PC-3 (cell line): ENCODE data around the gene EXOSC5. TPM values are rescaled to one million over a fixed set of nuclear protein-coding genes. Genes with fewer than 3 reads are reported as not detected.

Experiments
- ATAC-seq: fragments of 200-7000 bp; cut with Tn5 transposase; 2 replicates; pipeline ENCODE4 v1.9.1; 2020; ENCODE audit warnings: mild to moderate bottlenecking, moderate library complexity
- BruUV-seq: library from RNA; stranded (reverse); fragments of 400-500 nt; replicated peaks from 2 replicates; lab custom pipeline; 2021; lab: Mats Ljungman, UMichigan
- CTCF ChIA-PET: fragments of 300-600 bp; sonication (Branson Sonifier 250); formaldehyde crosslinking; loops from one replicate; lab custom pipeline; 2022; ENCODE audit warnings: antibody characterized with exemption; lab: Charles Lee
- POLR2A ChIA-PET: fragments of 300-600 bp; sonication (Branson Sonifier 250); formaldehyde crosslinking; loops from one replicate; lab custom pipeline; 2022; ENCODE audit warnings: antibody characterized with exemption; ENCODE audit not compliant: unreplicated experiment; lab: Charles Lee
- DNase-seq: peaks from one replicate; pipeline ENCODE4 v3.0.0-alpha.2; 2015
- H2AFZ ChIP-seq: fragments of 300-600 bp; sonication (generic); 2 replicates; pipeline ENCODE4 v1.6.0; 2016; ENCODE audit warnings: antibody characterized with exemption, low read length
- H3F3A ChIP-seq: fragments of 300-600 bp; sonication (generic); one replicate; pipeline ENCODE4 v1.6.0; 2017; ENCODE audit warnings: antibody characterized with exemption, low read length, control low read depth, mild to moderate bottlenecking; ENCODE audit not compliant: unreplicated experiment
- H3K27ac ChIP-seq: fragments of 300-600 bp; sonication (generic); 2 replicates; pipeline ENCODE4 v1.5.1; 2016; ENCODE audit warnings: mild to moderate bottlenecking, low read length
- H3K27me3 ChIP-seq: fragments of 300-600 bp; sonication (generic); 2 replicates; pipeline ENCODE4 v1.6.1; 2016; ENCODE audit warnings: low read length, mixed read lengths
- H3K36me3 ChIP-seq: fragments of 300-600 bp; sonication (generic); 2 replicates; pipeline ENCODE4 v1.6.1; 2016; ENCODE audit warnings: low read depth, mixed run types, low read length, mixed read lengths
- H3K4me1 ChIP-seq: fragments of 300-600 bp; sonication (generic); 2 replicates; pipeline ENCODE4 v1.5.1; 2016; ENCODE audit warnings: low read length; ENCODE audit not compliant: insufficient read depth
- H3K4me2 ChIP-seq: fragments of 300-600 bp; sonication (generic); 2 replicates; pipeline ENCODE4 v1.6.0; 2016; ENCODE audit warnings: low read length
- H3K4me3 ChIP-seq: fragments of 300-600 bp; sonication (generic); 2 replicates; pipeline ENCODE4 v1.5.1; 2016; ENCODE audit warnings: mild to moderate bottlenecking, low read length, mixed read lengths
- H3K79me2 ChIP-seq: fragments of 300-600 bp; sonication (generic); 2 replicates; pipeline ENCODE4 v1.6.1; 2017; ENCODE audit warnings: low read length, mixed read lengths
- H3K9ac ChIP-seq: fragments of 300-600 bp; sonication (generic); 2 replicates; pipeline ENCODE4 v1.6.0; 2016; ENCODE audit warnings: mild to moderate bottlenecking, low read length
- H3K9me2 ChIP-seq: fragments of 300-600 bp; sonication (generic); replicated peaks from 2 replicates; pipeline ENCODE4 v1.6.1; 2016; ENCODE audit warnings: mixed run types, low read length, mixed read lengths
- H3K9me3 ChIP-seq: fragments of 300-600 bp; sonication (generic); 2 replicates; pipeline ENCODE4 v1.6.1; 2016; ENCODE audit warnings: low read length, mixed read lengths
- H4K20me1 ChIP-seq: fragments of 300-600 bp; sonication (generic); 2 replicates; pipeline ENCODE4 v1.6.1; 2016; ENCODE audit warnings: low read length, mixed read lengths
- EZH2 ChIP-seq: fragments of 300-600 bp; sonication (generic); IDR thresholded peaks from one replicate; pipeline ENCODE4 v1.6.1; 2017; ENCODE audit warnings: antibody characterized with exemption, mild to moderate bottlenecking, low read length; ENCODE audit not compliant: unreplicated experiment
- EZH2phosphoT487 ChIP-seq: fragments of 300-600 bp; sonication (generic); IDR thresholded peaks from 2 replicates; pipeline ENCODE4 v1.6.1; 2018; ENCODE audit warnings: mild to moderate bottlenecking, antibody characterized with exemption, low read length, borderline replicate concordance
- intact Hi-C: fragments of 100-400 bp; cut with micrococcal nuclease; formaldehyde crosslinking; loops from 2 replicates; pipeline ENCODE4 v1.9.0; 2023
- total RNA-seq: library from RNA; depleted of rRNA; stranded (reverse); fragments of >200 nt; gene quantifications from 2 replicates; pipeline ENCODE4 v1.2.3, GENCODE V29; 2014
- TF ChIP-seq, protein P1 (sequence below): fragments of 300-600 bp; sonication (generic); conservative IDR thresholded peaks from 2 replicates; pipeline ENCODE4 v1.5.1; 2017; ENCODE audit warnings: antibody characterized with exemption, low read depth, mild to moderate bottlenecking, low read length

EXOSC5 gene
- total RNA-seq, 1 experiment from 2014 or later = 40.8 TPM

DNA sequence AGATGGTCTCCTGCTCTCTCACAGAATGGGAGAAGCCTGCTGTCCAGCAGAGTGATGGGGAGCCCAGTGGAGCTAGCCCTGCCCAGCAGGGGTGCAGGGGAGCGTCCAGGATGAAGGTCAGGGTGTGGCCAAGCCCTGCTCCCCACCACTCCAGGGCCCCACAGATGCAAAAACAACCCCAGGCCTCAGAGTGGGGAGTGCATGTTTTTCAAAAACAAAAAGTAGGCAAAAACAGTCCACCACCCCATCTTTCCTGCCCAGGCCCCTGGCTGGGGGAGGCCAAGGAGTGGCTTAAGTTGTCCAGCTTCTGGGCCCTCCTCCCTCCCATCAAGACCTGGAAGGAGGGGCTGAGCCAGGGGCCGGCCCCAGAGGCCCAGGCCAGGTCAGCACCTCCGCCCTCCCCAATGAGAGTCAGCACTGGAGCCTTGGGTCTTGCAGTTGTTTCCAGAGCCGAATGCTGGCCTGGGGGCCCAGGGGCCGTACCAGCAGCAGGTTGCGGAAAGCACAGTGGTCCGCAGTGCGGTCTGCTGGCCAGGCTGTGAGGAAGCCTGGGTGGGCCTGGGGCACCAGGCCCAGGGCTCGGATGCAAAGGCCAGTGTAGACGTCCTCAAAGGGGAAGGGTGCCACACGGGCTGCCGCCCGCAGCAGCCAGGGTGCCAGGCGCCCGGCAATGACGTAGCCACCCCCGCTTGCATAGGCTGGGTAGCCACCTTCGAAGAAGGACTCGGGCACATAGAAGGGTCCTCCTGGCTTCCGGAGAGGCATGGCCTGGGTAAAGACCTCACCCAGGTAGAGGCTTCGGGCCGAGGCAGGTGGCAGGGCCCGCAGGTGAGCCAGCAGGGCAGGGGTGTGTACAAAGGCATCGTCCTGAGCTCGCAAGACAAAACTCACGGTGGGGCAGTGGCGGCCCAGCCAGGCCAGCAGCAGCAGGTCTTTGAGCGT, 28.3 kb upstream of the EXOSC5 start:
- H3K27ac ChIP-seq = no peak overlapping the region
- H4K20me1 ChIP-seq = no peaks in the 10 kb centered on the region
- no peak overlapping the region for H3K4me2 ChIP-seq
- H3K9me2 ChIP-seq = no peaks in the 10 kb centered on the region
- CTCF ChIA-PET = no interaction called here
- H3K9ac ChIP-seq = no peak overlapping the region
- no peak for ATAC-seq
- POLR2A ChIA-PET = no interaction called here
- no peaks in the 10 kb centered on the region for H3K27me3 ChIP-seq
- BruUV-seq = no TSS peak
- no peaks in the 10 kb centered on the region for H3K36me3 ChIP-seq
- H3K79me2 ChIP-seq = no peaks in the 10 kb centered on the region
- no peak for DNase-seq
- no peaks in the 10 kb centered on the region for H3K4me1 ChIP-seq
- TF ChIP-seq EZH2 (no peak), EZH2phosphoT487 (no peak)
- TF ChIP-seq, protein P1, sequence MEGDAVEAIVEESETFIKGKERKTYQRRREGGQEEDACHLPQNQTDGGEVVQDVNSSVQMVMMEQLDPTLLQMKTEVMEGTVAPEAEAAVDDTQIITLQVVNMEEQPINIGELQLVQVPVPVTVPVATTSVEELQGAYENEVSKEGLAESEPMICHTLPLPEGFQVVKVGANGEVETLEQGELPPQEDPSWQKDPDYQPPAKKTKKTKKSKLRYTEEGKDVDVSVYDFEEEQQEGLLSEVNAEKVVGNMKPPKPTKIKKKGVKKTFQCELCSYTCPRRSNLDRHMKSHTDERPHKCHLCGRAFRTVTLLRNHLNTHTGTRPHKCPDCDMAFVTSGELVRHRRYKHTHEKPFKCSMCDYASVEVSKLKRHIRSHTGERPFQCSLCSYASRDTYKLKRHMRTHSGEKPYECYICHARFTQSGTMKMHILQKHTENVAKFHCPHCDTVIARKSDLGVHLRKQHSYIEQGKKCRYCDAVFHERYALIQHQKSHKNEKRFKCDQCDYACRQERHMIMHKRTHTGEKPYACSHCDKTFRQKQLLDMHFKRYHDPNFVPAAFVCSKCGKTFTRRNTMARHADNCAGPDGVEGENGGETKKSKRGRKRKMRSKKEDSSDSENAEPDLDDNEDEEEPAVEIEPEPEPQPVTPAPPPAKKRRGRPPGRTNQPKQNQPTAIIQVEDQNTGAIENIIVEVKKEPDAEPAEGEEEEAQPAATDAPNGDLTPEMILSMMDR = no peak
- H3K9me3 ChIP-seq = no peaks in the 10 kb centered on the region
- intact Hi-C loops = no loop called here
- no peaks in the 10 kb centered on the region for H3F3A ChIP-seq
- H2AFZ ChIP-seq = no peak overlapping the region
- no peak overlapping the region for H3K4me3 ChIP-seq

DNA sequence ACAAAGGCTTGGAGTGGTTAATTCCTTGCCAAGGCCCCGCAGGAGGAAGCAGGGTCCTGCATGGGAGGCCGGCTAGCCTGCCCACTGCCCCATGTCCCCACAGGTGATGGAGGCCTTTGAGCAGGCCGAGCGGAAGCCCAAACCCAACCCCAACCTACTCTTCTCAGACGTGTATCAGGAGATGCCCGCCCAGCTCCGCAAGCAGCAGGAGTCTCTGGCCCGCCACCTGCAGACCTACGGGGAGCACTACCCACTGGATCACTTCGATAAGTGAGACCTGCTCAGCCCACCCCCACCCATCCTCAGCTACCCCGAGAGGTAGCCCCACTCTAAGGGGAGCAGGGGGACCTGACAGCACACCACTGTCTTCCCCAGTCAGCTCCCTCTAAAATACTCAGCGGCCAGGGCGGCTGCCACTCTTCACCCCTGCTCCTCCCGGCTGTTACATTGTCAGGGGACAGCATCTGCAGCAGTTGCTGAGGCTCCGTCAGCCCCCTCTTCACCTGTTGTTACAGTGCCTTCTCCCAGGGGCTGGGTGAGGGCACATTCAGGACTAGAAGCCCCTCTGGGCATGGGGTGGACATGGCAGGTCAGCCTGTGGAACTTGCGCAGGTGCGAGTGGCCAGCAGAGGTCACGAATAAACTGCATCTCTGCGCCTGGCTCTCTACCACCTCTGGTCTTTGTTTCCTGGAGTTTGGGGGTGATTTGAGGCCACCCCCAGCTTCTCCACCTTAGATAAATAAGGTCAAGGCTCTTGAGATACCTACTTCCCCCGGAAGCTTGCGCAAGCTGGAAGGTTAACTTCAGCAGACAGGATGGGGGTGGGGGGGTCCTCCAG, 27.4 kb upstream of the EXOSC5 start:
- Histone ChIP-seq H4K20me1 (no peaks in the 10 kb centered on the region), H3K27me3 (no peaks in the 10 kb centered on the region), H3K27ac (no peak overlapping the region), H3F3A (no peaks in the 10 kb centered on the region), H3K4me2 (no peak overlapping the region), H3K4me3 (no peak overlapping the region), H3K79me2 (no peaks in the 10 kb centered on the region), H3K9me3 (no peaks in the 10 kb centered on the region), H3K9ac (no peak overlapping the region), H2AFZ (no peak overlapping the region), H3K4me1 (no peaks in the 10 kb centered on the region), H3K36me3 (0 out of 2 replicates have a peak, but pooled peaks cover 3% of the 10 kb centered on the region), H3K9me2 (no peaks in the 10 kb centered on the region)
- POLR2A ChIA-PET = no interaction called here
- TF ChIP-seq, protein P1 = no peak
- no peak for TF ChIP-seq EZH2phosphoT487
- TF ChIP-seq EZH2 = no peak
- DNase-seq (no peak), ATAC-seq (no peak)
- intact Hi-C loops = no loop called here
- CTCF ChIA-PET = no interaction called here
- BruUV-seq = no TSS peak
